Erythroblast (primary cell): ENCODE data around the gene CAPN15.

Experiments used
- DNase-seq, 2 experiments: peaks; one replicate each; lab custom pipeline; 2025; lab: John Stamatoyannopoulos, UW
- GATA1 ChIP-seq: IDR thresholded peaks from 2 replicates; pipeline ENCODE4 v1.6.1; 2011; ENCODE audit warnings: low read depth, mild to moderate bottlenecking, control low read depth, low read length, moderate library complexity
- POLR2A ChIP-seq: IDR thresholded peaks from 2 replicates; pipeline ENCODE4 v1.6.1; 2011; ENCODE audit warnings: mild to moderate bottlenecking, low read length

CAPN15 gene

DNA sequence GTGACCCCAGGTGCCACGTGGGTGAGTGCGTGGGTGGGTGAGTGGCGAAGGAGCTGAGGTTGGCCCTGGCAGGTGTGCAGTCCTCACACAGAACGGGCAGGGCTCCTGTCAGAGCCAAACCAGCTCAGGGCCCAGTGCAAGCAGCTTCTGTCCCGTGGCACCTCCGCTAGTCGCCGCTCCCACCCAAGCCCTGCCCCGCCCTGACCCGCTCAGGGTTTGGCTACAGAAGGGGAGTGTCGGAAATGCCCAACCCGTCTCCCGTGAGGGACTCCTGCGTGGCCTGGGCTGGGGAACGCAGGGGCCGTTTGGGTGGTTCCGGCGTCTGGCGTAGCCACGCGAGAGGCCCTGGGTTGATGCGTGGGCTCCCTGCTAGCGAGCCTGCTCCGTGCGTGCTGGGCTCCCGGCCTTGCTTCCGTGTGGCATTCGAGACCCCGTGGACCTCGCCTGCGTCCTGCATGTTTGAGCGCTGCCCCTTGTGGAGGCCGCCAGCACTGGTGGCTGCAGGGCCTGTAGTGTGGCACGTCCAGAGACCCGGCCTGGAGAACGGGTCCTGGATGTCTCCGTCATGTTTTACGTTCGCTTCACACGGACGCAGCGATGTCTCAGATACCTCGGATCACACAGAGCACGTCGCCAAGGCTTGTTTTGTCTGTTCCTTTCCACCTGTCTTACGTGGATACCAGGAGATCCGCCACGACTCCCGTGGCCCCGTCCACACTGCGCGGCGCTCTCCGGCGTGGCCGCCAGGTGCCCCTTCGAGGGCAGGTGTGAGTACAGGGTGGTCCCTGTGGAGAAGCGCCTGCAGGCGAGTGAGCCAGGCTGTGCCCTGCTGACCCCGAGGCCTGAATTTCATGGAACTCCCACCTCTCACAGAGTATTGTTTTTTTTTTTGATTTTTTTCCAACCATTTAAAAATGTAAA lies 10.2 kb downstream of the CAPN15 start:
- TF ChIP-seq POLR2A (no peak), GATA1 (no peak)
- no peak for DNase-seq

DNA sequence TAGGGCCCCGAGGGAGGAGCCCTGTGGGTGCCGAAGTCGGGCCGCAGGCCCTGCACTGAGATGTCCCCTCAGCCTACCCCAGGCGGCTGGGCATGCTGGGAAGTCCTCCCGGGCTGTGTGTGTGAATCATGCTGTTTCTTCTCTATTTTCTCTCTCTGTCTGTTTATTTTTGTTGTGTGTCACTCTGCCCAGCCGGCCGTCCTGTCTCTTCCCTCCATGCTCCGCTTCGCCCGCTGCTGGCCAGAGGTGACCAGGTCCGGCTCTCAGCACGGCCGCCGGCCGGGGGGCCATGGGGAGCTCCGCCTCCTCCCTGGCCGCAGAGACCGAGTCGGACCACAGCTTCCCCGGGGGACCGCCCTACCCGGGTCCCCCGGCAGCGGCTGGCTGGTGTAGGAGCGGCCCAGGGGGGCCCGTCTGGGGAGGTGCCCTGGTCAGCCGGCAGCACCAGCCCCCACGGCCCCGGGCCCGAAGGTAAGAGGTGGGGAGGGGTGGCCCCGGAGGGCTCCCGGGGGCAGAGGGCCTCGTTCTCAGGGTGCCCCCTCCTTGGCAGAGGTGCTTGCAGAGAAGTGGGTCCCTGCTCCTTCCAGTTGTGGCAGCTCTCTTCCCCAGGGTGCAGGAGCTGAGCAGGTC lies 12.5 kb downstream of the CAPN15 start:
- no peak for DNase-seq

DNA sequence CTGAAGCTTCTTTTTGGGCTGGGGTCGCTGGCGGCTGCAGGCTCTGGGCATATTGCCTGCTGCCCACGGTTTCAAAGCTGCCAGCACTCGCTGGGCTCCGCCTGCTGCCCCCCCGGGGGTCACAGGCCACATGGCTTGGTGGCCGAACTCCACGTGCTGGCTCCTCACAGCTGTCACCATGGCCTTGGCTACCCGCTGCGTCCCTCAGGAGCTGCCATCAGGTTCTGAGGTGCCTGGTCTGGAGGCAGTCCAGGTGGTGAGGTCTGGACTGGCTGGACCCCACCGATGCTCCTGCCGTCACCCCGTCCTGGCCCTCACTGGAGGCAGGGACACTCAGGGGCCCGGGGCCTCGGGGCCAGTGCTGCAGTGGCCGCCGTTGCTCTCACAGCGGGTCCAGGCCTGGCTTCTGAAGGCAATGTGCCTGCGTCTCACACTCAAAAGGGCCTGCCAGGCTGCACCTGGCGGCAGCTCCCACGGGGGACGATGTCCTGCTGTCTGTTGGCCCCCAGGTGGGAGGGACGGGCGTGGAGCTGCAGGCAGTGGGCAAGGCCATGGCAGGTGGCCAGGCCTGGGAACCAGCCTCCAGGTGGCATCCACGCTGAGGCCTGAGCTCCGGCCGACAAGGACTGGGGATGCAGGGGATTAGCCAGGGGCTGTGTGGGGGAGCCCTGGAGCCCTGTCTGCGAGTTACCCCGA lies 13.3 kb downstream of the CAPN15 start:
- no peak for DNase-seq
- TF ChIP-seq POLR2A: no peak
- no peak for TF ChIP-seq GATA1

More for the DNA sequence above, 12.5 kb downstream of the CAPN15 start:
- TF ChIP-seq GATA1 (no peak), POLR2A (no peak)

DNA sequence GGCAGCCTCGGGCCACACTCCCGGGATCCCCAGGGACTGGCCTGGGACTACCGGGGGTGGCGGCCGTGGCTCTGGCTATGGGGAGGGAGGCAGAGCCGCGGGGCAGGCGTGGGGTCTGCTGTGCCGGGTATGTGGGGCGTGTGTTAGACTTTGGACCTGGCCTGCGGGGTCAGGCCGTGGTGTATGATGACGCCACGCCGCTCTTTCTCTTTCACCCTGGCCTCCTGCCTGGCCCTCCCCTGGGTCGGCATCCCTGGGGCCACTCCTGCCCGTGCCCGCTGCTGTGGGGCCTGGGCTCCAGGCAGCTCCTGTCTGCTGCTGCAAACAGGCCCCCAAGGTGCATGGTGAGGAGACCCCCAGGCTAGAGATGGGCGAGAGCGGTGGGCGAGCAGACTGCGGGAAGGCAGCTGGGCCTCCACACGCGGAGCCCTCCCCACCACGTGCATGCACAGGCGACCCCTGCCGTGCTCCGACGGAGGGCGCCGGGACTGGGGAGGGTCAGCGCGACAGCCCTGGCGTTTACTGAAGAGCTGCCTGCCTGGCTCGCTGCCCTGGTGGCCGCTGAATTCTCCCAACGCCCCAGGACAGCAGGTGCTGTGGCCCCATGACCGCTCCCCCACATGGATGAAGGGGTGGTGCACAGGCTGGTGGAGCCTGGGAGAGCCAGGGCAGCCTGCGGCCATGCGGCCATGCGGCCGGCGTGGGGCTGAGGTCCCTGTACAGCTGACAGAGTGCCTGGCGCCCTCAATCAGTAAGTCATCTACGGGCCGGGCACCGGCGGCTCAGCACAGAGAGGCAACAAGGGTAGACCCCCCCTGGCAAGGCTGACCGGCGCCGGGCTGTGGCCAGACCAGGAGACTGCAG lies 16.0 kb downstream of the CAPN15 start:
- DNase-seq: no peak
- TF ChIP-seq GATA1 (no peak), POLR2A (no peak)

DNA sequence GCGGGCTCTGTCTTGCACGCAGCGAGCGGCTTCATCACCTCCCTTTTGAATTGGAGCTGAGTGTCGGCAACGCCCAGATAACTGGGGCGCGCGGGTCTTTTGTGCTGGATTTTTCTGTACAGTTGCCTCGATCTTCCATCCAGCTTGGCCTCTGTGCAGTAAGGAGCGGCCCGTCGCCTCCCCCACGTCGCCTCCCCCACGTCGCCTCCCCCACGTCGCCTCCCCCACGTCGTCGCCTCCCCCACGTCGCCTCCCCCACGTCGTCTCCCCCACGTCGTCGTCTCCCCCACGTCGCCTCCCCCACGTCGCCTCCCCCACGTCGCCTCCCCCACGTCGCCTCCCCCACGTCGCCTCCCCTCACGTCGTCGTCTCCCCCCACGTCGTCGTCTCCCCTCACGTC lies 17.0 kb downstream of the CAPN15 start:
- TF ChIP-seq GATA1: no peak
- TF ChIP-seq POLR2A: no peak
- no peak for DNase-seq

DNA sequence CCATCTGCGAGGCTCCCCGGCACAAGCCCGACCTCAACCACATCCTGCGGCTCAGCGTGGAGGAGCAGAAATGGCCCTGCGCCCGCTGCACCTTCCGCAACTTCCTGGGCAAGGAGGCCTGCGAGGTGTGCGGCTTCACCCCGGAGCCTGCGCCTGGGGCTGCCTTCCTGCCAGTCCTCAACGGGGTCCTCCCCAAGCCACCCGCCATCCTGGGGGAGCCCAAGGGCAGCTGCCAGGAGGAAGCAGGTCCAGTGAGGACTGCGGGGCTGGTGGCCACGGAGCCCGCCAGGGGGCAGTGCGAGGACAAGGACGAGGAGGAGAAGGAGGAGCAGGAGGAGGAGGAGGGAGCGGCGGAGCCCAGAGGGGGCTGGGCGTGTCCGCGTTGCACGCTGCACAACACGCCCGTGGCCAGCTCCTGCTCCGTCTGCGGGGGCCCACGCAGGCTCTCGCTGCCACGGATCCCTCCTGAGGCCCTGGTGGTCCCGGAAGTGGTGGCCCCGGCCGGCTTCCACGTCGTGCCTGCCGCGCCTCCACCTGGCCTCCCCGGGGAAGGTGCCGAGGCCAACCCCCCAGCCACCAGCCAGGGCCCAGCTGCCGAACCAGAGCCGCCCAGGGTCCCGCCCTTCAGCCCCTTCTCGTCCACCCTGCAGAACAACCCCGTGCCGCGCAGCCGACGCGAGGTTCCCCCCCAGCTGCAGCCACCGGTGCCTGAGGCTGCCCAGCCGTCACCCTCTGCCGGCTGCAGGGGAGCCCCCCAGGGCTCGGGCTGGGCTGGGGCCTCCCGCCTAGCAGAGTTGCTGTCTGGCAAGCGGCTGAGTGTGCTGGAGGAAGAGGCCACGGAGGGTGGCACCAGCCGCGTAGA lies 19.6 kb downstream of the CAPN15 start:
- TF ChIP-seq POLR2A: no peak
- no peak for TF ChIP-seq GATA1
- peak; percentile 75 to 83 for DNase-seq

DNA sequence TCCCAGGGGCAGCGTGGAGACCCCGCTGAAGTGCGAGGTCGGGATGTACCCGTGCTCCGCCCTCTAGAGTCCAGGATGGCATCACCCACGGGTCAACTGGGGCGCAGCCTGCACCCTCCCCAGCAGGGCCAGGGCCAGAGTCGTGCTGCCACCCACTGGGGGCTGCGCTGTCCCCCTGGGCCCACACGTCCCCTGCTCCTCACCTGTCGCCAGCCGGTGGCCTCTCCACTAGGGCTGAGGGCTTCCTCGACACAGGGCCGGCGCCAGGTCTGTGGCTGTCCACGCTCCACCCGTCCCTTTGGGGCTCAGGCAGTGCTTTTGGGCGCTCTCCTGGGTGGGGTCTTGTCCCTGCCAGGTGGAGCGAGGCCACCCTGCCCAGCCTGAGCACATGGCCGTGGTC lies 21.1 kb downstream of the CAPN15 start:
- no peak for DNase-seq

DNA sequence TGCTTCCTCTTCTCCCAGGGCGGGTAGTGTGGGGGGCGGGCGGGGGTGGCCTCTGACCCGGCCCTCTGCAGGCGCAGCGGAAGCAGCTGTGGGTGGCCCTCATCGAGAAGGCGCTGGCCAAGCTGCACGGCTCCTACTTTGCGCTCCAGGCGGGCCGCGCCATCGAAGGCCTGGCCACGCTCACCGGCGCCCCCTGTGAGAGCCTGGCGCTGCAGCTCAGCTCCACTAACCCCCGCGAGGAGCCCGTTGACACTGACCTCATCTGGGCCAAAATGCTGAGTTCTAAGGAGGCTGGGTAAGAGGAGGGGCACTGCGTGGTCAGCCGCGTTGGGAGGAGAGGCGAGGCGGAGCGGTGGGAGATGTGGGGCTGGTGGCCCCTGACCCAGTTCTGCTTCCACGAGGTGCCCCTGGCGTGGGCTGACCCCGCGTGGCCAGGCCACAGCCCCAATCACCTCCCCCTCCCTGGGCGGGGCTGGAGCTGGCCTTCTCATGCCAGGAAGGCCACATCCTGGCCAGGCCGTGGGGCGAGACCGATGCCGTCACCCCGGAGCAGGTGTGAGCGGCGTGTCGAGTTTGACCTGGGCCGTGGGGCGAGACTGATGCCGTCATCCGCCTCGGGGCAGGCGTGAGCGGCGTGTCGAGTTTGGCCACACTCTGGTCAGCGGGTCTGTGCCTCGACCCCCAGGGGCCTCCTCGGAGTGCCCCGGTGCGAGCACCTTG lies 22.2 kb downstream of the CAPN15 start:
- DNase-seq: peak; percentile 37 to 46

More for the DNA sequence above, 21.1 kb downstream of the CAPN15 start:
- no peak for TF ChIP-seq GATA1

DNA sequence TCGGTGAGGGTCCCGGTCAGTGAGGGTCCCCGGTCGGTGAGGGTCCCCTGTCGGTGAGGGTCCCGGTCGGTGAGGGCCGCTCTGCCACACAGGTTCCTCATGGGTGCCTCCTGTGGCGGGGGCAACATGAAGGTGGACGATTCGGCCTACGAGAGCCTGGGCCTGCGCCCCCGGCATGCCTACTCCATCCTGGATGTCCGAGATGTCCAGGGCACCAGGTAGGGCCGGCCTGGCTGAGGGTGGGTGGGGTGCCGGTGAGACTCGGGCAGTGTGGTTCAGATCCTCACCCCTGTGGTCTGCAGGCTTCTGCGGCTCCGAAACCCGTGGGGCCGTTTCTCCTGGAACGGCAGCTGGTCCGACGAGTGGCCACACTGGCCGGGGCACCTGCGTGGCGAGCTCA lies 23.7 kb downstream of the CAPN15 start:
- DNase-seq: no peak
- no peak for TF ChIP-seq POLR2A
- TF ChIP-seq GATA1: no peak

More for the DNA sequence above, 22.2 kb downstream of the CAPN15 start:
- TF ChIP-seq GATA1 (no peak), POLR2A (no peak)

DNA sequence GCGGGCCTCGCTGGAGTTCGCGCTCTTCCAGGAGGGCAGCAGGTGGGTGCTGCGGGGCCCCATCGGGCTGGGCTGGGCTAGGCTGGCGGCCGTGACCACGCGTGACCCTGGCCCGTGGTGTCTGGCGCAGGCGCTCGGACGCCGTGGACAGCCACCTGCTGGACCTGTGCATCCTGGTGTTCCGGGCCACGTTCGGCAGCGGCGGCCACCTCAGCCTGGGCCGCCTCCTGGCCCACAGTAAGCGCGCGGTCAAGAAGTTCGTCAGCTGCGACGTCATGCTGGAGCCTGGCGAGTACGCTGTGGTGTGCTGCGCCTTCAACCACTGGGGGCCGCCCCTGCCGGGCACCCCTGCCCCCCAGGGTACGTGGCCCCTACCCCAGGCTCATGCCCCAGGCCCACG lies 24.7 kb downstream of the CAPN15 start:
- no peak for DNase-seq

DNA sequence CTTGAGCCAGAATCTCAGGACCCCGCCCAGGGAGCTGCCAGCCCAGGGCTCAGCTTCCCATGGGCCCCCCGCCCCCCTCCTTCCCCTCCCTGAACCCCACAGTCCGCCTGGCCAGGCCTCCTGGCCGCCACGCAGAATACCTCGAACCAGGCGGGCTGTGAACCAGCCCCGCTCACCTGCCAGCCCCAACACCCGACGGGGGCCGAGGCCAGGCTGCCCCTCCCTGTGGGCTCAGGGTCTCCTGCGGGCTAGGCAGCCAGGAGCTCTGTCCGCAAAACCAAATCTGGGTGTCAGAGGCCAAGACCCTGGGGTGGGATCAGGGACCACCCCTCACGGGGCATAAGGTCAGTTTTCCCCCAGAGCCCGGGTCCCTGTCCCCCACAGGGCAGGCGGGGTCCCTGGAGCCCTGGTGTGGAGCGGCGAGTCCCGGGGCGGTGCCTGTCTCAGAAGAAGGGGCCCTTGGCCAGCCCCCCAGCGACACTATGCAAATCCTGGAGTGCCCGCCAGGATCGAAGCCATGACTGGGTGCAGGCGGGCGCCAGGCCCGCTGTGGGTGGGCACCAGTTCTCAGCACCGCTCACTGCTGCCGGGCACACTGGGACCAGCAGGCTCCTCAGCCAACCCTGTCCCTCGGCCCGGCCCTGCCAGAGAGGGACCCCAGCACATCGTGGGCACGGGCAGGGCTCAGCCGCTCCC lies 26.2 kb downstream of the CAPN15 start:
- TF ChIP-seq POLR2A (no peak), GATA1 (no peak)
- DNase-seq: no peak

More for the DNA sequence above, 24.7 kb downstream of the CAPN15 start:
- TF ChIP-seq POLR2A: no peak
- TF ChIP-seq GATA1: no peak
